ENCODE data around the gene SPATS1.

- TF ChIP-seq CTCF (IDR thresholded peaks at IDR 0.05) = no peak
- no peak for TF ChIP-seq EHMT2 (IDR thresholded peaks at IDR 0.05; ENCODE audit: low read depth)
- TF ChIP-seq ZNF302 (CRISPR knock-in tag; IDR thresholded peaks at IDR 0.05) = no peak
- no peak for TF ChIP-seq MYC (IDR thresholded peaks at IDR 0.05; ENCODE audit: borderline replicate concordance, low read length)
- no peak for TF ChIP-seq REST (IDR thresholded peaks at IDR 0.05)
- no peak for TF ChIP-seq ZFP36 (IDR thresholded peaks at IDR 0.05; ENCODE audit: borderline replicate concordance, partially characterized antibody)
- TF ChIP-seq EP300 (IDR thresholded peaks at IDR 0.05) = no peak
Measured at GRCh38 chr6:44329858-44330257, 12.6 kb upstream of the SPATS1 start.
